ENCODE results near the gene ADAMTS8. TPM values are rescaled to one million over a fixed set of nuclear protein-coding genes. Genes with fewer than 3 reads are reported as not detected.
A peak's percentile ranks its signal among the peaks of the same experiment; 100 is the strongest.

Gene ADAMTS8
- total and polyA plus RNA-seq, 2 experiments from 2014 or later = 3.8 to 6.6 TPM

DNA sequence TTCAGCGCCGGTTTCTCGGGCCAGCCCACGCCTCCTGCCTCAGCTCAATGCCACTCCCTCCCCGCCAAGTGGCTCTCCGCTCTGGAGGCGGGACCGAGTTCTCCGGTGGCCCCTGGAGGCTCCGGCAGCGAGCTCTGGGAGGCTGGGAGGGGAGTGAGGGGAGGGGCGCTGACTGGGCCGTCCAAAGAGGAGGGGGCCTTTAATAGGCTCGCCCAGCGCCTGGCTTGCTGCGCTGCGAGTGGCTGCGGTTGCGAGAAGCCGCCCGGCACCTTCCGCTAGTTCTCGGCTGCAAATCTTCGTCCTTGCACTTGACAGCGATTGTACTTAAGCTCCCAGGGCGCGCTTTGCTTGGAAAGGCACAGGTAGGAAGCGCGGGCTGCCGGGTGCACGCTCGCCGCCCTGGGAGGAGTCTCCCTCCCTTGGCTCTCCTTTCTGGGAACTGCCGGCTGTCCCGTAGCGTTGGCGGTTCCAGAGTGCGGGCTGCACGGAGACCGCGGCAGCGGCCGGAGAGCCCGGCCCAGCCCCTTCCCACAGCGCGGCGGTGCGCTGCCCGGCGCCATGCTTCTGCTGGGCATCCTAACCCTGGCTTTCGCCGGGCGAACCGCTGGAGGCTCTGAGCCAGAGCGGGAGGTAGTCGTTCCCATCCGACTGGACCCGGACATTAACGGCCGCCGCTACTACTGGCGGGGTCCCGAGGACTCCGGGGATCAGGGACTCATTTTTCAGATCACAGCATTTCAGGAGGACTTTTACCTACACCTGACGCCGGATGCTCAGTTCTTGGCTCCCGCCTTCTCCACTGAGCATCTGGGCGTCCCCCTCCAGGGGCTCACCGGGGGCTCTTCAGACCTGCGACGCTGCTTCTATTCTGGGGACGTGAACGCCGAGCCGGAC is 20.3 kb upstream of the ADAMTS8 start, which contains the start of gene ADAMTS15:
Gene ADAMTS15, plus strand, starts transcription at position 230 of the 894 bp plus-strand sequence. Its CDS starts 329 bp downstream, at position 559.
- no peaks in the 10 kb centered on the region for H3K9me3 ChIP-seq (ENCODE audit: low read depth)

GRCh38 chr11:130448039-130448415 is 19.6 kb upstream of the ADAMTS8 start:
- Histone ChIP-seq H3K27ac (no peak overlapping the region), H3K4me3 (peak overlapping the region; percentile 59), H3K9me3 (ENCODE audit: low read depth) (no peaks in the 10 kb centered on the region), H3K4me1 (ENCODE audit: low read depth) (peaks cover 13% of the 10 kb centered on the region), H3K36me3 (no peaks in the 10 kb centered on the region), H3K27me3 (no peaks in the 10 kb centered on the region)
- TF ChIP-seq, protein P1, sequence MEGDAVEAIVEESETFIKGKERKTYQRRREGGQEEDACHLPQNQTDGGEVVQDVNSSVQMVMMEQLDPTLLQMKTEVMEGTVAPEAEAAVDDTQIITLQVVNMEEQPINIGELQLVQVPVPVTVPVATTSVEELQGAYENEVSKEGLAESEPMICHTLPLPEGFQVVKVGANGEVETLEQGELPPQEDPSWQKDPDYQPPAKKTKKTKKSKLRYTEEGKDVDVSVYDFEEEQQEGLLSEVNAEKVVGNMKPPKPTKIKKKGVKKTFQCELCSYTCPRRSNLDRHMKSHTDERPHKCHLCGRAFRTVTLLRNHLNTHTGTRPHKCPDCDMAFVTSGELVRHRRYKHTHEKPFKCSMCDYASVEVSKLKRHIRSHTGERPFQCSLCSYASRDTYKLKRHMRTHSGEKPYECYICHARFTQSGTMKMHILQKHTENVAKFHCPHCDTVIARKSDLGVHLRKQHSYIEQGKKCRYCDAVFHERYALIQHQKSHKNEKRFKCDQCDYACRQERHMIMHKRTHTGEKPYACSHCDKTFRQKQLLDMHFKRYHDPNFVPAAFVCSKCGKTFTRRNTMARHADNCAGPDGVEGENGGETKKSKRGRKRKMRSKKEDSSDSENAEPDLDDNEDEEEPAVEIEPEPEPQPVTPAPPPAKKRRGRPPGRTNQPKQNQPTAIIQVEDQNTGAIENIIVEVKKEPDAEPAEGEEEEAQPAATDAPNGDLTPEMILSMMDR (IDR thresholded peaks at IDR 0.05; ENCODE audit: low read depth, low read length) = no peak
- no peak for DNase-seq (ENCODE audit: low read depth in 1 of 2, low spot score in 1 of 2)

More for the DNA sequence above, 20.3 kb upstream of the ADAMTS8 start, which contains the start of gene ADAMTS15:
- H3K36me3 ChIP-seq = no peaks in the 10 kb centered on the region
- TF ChIP-seq, protein P1 (IDR thresholded peaks at IDR 0.05; ENCODE audit: low read depth, low read length) = peak; percentile 6
- peak within 1 kb of the TSS; percentile 59 for H3K4me3 ChIP-seq
- DNase-seq (ENCODE audit: low read depth in 1 of 2, low spot score in 1 of 2) = peak; percentile 95 to 97
- H3K27ac ChIP-seq = peak within 1 kb of the TSS; percentile 70
- no peaks in the 10 kb centered on the region for H3K27me3 ChIP-seq
- peaks cover 13% of the 10 kb centered on the region for H3K4me1 ChIP-seq (ENCODE audit: low read depth)

GRCh38 chr11:130445788-130446187 is 17.4 kb upstream of the ADAMTS8 start:
- DNase-seq (ENCODE audit: low read depth in 1 of 2, low spot score in 1 of 2) = no peak
- Histone ChIP-seq H3K27me3 (no peaks in the 10 kb centered on the region), H3K4me3 (no peak overlapping the region), H3K27ac (no peak overlapping the region), H3K4me1 (ENCODE audit: low read depth) (peaks cover 7% of the 10 kb centered on the region), H3K9me3 (ENCODE audit: low read depth) (no peaks in the 10 kb centered on the region), H3K36me3 (no peaks in the 10 kb centered on the region)
- TF ChIP-seq, protein P1 (IDR thresholded peaks at IDR 0.05; ENCODE audit: low read depth, low read length) = no peak

GRCh38 chr11:130442737-130443136 is 14.3 kb upstream of the ADAMTS8 start:
- Histone ChIP-seq H3K27ac (no peak overlapping the region), H3K9me3 (ENCODE audit: low read depth) (no peaks in the 10 kb centered on the region), H3K27me3 (no peaks in the 10 kb centered on the region), H3K36me3 (no peaks in the 10 kb centered on the region), H3K4me1 (ENCODE audit: low read depth) (no peaks in the 10 kb centered on the region), H3K4me3 (no peak overlapping the region)
- DNase-seq (ENCODE audit: low read depth in 1 of 2, low spot score in 1 of 2) = no peak
- TF ChIP-seq, protein P1 (IDR thresholded peaks at IDR 0.05; ENCODE audit: low read depth, low read length) = no peak

DNA sequence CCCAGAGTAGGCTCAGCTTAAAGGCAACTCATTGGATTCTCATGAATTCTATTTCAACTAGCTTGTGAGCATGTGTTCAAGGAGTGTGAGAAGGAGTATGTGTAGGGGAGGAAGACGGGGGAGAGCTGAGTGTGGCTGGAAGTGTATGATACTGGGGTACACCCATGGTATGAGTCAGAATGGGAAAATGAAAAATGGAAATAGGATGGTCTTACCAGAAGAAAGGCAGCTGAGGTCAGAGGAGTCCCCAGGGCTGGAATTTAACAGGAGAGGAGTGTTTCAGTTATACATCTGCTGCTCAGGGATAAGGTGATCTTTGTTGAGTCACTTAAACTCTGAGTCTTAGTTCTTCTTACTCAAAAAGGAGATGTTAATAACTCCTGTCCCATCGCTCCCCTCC is 13.3 kb upstream of the ADAMTS8 start:
- H3K9me3 ChIP-seq (ENCODE audit: low read depth) = no peaks in the 10 kb centered on the region
- TF ChIP-seq, protein P1 (IDR thresholded peaks at IDR 0.05; ENCODE audit: low read depth, low read length) = no peak
- H3K27ac ChIP-seq = no peak overlapping the region
- no peaks in the 10 kb centered on the region for H3K4me1 ChIP-seq (ENCODE audit: low read depth)
- DNase-seq (ENCODE audit: low read depth in 1 of 2, low spot score in 1 of 2) = no peak
- no peaks in the 10 kb centered on the region for H3K27me3 ChIP-seq
- no peaks in the 10 kb centered on the region for H3K36me3 ChIP-seq
- no peak overlapping the region for H3K4me3 ChIP-seq
